ENCODE data around the gene GSG1L.

- TF ChIP-seq SUZ12 (IDR thresholded peaks at IDR 0.05) (no peak), SP1 (IDR thresholded peaks at IDR 0.05) (no peak), CTBP1 (IDR thresholded peaks at IDR 0.05; ENCODE audit: borderline replicate concordance) (no peak), PKNOX1 (IDR thresholded peaks at IDR 0.05) (no peak), FOXK2 (IDR thresholded peaks at IDR 0.05) (no peak), FOXA1 (IDR thresholded peaks at IDR 0.05) (no peak), HDGF (IDR thresholded peaks at IDR 0.05; ENCODE audit: borderline replicate concordance) (no peak), ELF4 (IDR thresholded peaks at IDR 0.05) (no peak), BHLHE40 (IDR thresholded peaks at IDR 0.05; ENCODE audit: borderline replicate concordance) (no peak), FOXM1 (IDR thresholded peaks at IDR 0.05; ENCODE audit: borderline replicate concordance) (no peak), LEF1 (IDR thresholded peaks at IDR 0.05; ENCODE audit: borderline replicate concordance) (no peak)
Observed at GRCh38 chr16:28081391-28081968, 18.0 kb upstream of the GSG1L start.
